ENCODE data around the gene ZYG11B.
"Not testable (repeated sequence)": the region's sequence is repeated elsewhere in the genome, so short reads cannot be mapped to it uniquely, and the experiment has no call there.

The ZYG11B gene

GRCh38 chr1:52707927-52708655 lies 18.2 kb upstream of the ZYG11B start:
- no peak for DNase-seq

GRCh38 chr1:52709016-52709415 lies 17.2 kb upstream of the ZYG11B start:
- no peak for DNase-seq

- DNase-seq: no peak
Observed at GRCh38 chr1:52713590-52713989, 12.7 kb upstream of the ZYG11B start.

- not testable (repeated sequence) for DNase-seq
Observed at GRCh38 chr1:52715296-52715695, 11.0 kb upstream of the ZYG11B start.

GRCh38 chr1:52723260-52723659 lies 3.0 kb upstream of the ZYG11B start:
- no peak for DNase-seq

GRCh38 chr1:52725903-52726264 lies 369 bp upstream of the ZYG11B start:
- no peak for DNase-seq

- DNase-seq: peak; percentile 69
Observed at GRCh38 chr1:52727114-52727586, 897 bp downstream of the ZYG11B start.

- DNase-seq: no peak
Observed at GRCh38 chr1:52727956-52728656, 1.9 kb downstream of the ZYG11B start.

- DNase-seq: no peak
Observed at GRCh38 chr1:52733368-52733767, 7.1 kb downstream of the ZYG11B start.

GRCh38 chr1:52735371-52735770 lies 9.1 kb downstream of the ZYG11B start:
- not testable (repeated sequence) for DNase-seq

GRCh38 chr1:52738148-52738547 lies 11.9 kb downstream of the ZYG11B start:
- no peak for DNase-seq

GRCh38 chr1:52738893-52739292 lies 12.6 kb downstream of the ZYG11B start:
- no peak for DNase-seq

- peak; percentile 44 for DNase-seq
Observed at GRCh38 chr1:52739699-52740467, 13.6 kb downstream of the ZYG11B start.

GRCh38 chr1:52741259-52741658 lies 15.0 kb downstream of the ZYG11B start:
- no peak for DNase-seq

GRCh38 chr1:52746189-52746588 lies 19.9 kb downstream of the ZYG11B start:
- no peak for DNase-seq

GRCh38 chr1:52747450-52747849 lies 21.2 kb downstream of the ZYG11B start:
- DNase-seq: no peak

GRCh38 chr1:52748119-52748518 lies 21.9 kb downstream of the ZYG11B start:
- DNase-seq: no peak

GRCh38 chr1:52749496-52749895 lies 23.2 kb downstream of the ZYG11B start:
- not testable (repeated sequence) for DNase-seq

GRCh38 chr1:52750139-52750538 lies 23.9 kb downstream of the ZYG11B start:
- DNase-seq: not testable (repeated sequence)

- DNase-seq: no peak
Observed at GRCh38 chr1:52751589-52752483, 25.6 kb downstream of the ZYG11B start.

GRCh38 chr1:52752484-52752826 lies 26.2 kb downstream of the ZYG11B start:
- no peak for DNase-seq

GRCh38 chr1:52753169-52753568 lies 26.9 kb downstream of the ZYG11B start:
- DNase-seq: no peak

GRCh38 chr1:52756020-52756419 lies 29.8 kb downstream of the ZYG11B start:
- DNase-seq: no peak
